HG02885 (cell line): ENCODE measurements around the gene ERFE.

Experiments used
- ATAC-seq: cut with Tn5 transposase; IDR thresholded peaks from one replicate; pipeline ENCODE4 v1.9.1; 2021; ENCODE audit warnings: mild to moderate bottlenecking; ENCODE audit not compliant: unreplicated experiment, poor library complexity

The ERFE gene

DNA sequence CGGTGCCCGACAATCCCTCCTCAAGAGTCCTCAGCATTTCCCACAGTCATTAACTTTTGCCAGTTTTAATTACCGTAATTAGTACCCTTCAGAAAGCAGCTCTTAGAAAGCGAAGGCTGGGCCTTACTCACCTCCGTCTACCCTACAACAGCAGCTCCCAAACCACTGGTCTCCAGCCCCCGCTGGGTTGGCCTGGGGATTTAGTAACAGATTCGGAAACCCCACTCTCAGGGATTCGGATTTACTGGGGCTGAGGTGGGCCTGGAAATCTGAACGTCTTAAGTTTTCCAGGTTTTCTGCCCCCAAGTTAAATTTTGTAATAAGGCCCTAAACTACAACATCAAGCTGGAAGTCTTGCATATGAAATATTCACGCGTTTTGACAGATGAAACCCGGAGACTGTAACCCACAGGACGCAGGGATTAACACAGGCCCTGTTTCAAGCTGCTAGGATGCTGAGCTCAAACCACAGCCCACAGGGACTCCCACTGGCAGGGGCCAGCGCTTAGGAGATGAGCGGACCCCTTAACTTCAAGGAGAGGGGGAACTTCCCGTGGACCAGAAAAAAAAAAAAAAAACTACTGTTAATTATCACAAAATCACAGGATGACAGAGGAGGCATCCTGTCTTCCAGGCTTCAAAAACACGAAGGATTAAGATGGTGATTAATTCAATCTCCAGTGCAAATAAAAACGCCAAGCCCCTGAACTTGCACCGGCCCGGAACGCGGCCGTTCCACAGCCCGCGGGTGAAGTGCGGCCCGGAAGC lies 43.7 kb downstream of the ERFE start:
- ATAC-seq, result no peak

DNA sequence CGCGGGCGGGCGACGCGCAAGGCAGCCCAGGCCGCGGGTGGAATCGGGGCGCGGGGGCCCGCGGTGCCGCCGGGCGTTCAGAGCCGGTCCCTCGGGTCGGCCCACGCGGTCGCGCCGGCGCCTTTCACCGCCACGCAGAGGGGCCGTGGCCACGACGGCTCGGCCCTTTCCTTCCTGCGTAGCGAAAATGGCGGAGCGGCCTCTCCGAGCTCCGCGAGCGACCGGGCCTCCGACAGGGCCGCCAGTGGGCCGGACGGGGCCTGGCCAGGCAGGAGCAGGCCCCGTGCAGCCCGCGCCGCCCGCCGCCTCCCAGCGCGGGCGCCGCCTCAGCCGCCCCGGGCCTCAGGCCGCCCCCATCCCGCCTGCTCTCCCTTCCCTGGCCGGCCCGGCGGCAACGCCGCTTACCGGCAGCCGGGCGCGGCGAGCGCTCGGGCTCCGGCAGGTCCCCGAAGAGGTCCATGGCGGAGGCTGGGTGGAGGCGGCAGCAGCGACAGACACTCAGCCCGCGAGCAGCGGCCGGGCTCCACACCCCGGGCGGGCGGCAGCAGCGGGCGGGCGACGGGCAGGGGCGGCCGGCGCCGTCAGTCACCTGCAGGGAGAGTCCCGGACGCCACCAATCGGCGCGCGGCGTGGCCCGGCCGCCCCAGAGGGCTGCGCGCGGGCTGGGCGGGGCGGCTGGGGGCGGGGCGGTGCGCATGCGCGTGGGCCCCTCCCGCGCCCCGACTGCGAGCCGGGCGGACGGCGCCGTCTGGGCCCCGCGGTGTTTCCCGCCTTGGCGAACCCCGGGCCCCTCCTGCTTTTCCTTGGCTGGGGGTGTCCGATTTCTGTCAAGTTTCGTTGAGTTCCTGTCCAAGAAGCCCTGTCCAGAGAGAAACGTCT lies 44.6 kb downstream of the ERFE start, which contains the start of gene ILKAP:
Gene ILKAP, minus strand, starts transcription at position 602 of the 879 bp plus-strand sequence. Its CDS starts 142 bp downstream, at position 460.
- ATAC-seq, result peak; percentile 94

DNA sequence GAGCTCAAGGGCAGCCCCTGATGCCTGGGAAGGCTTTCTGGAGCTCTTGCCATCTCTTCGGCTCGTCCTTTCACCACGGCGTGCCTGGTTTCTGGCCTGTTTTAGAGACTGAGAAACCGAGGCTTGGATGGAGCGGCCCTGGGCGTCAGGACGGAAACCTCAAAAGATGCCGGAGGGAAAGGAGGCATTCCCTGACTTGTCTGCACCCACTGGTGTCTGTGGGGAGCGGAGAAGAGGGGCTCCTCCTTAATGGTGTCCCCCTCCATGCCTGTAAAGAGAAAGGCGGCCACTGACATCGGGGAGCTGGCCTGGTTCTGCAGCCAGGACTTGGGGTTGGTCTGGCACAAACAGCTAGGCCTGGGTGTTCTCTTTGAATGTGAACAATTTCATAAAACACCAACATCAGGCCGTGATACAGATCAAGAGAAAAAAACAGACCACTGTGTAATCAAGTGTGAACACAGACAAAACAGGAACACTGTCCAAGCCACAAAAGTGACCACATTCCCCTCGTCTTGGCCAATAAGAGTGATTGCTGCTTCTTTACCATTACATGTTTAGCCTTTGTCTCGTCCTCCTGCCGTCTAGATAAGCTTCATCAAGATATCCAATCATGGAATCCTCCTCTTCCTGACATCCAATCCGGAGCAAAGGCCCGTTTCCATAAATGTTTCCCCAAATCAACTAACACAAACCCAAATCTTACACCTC lies 45.4 kb downstream of the ERFE start:
- peak; percentile 12 for ATAC-seq

DNA sequence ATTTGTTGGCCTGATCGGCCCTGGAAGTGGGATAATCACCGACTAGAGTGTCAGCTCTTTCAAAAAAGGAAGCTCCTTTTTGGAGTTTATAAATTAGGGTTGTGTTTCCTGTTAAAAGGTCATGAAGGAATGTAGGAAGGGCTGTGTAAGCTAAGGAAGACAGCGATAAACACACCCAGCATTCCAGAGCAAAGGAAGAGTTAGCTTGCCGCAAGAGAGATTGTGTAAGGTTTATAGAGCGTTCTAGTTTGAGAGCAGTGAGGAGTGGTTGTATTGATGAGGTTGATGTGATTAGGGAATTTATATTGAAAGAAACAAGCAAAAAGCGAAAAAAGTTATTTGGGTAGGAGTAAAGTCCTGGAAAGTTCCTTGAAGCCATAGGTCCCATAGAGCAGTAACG lies 48.2 kb downstream of the ERFE start:
- ATAC-seq, result no peak

DNA sequence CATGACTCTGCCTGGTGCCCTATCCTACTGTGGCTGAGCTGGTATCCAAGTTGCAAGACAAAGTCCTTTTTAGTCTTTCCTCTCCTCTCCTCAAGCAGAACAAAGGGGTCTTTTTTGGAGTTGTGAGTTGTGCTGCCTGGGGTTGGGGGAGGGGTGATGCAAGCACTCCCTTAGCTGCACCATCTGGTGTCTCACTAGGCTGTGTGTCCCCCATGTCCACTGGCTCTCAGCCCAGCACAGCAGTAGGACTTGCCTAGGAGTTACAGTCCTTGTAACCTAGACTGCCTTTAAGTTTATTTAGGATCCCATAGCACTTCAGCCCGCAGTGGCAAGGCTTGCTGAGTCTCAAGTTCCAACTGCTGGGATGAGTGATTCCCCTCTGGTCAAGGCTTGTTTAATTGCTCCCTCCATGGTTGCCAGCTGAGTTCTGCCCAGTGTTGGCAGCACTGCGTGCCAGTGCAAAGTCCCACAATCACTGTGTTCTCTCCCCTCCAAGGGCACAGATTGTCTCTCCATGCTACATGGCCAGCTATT lies 57.9 kb downstream of the ERFE start:
- ATAC-seq, result no peak
